HL-60 (cell line): Measurements from ENCODE around the gene ZNRF4.

Source experiments
- GABPA ChIP-seq: IDR thresholded peaks from 2 replicates; pipeline ENCODE4 v1.6.1; 2012; ENCODE audit warnings: low read depth
- POLR2AphosphoS5 ChIP-seq: IDR thresholded peaks from 2 replicates; pipeline ENCODE4 v1.6.1; 2012; ENCODE audit warnings: low read depth
- REST ChIP-seq: IDR thresholded peaks from 2 replicates; pipeline ENCODE4 v1.6.1; 2012; ENCODE audit warnings: low read depth; ENCODE audit not compliant: insufficient replicate concordance

GRCh38 chr19:5494773-5495172 is 39.6 kb downstream of the ZNRF4 start:
- no peak for TF ChIP-seq REST
- no peak for TF ChIP-seq POLR2AphosphoS5
- no peak for TF ChIP-seq GABPA
